ENCODE results near the gene MAU2.

The MAU2 gene

DNA sequence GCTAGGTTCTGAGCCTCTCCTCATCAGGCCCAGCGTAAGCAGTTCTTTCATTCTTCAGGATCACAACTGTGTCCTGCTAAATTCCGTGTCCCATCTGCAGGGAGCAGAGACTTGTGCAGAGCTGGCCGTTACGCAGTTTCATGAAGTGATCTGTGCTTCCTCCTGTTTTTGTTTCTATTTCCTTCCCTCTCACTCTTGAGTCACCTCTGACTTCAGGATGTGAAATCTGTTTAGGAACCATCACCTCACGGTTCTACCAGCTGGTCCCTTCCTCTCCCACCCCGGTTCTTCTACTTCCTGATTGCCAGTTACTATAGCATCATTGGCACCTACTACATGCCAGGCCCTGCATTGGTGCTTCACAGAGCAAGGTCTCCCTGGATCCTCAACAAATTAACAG lies 8.5 kb downstream of the MAU2 start:
- Histone ChIP-seq H3K36me3 (ENCODE audit: control insufficient read depth in 2 of 2, insufficient read depth in 2 of 2, low read length in 2 of 2) (peaks cover 39 to 43% of the 10 kb centered on the region in 2 donors), H3K9me3 (ENCODE audit: control insufficient read depth in 2 of 2, low read length in 2 of 2) (no peaks in the 10 kb centered on the region), H3K4me3 (ENCODE audit: low read length in 2 of 2) (no peak overlapping the region), H3K4me1 (ENCODE audit: control insufficient read depth in 2 of 2, insufficient read depth in 2 of 2, low read length in 2 of 2) (no peaks in the 10 kb centered on the region), H3K27ac (ENCODE audit: low read depth in 2 of 2, low read length in 2 of 2) (no peak overlapping the region), H3K9ac (ENCODE audit: low read depth in 1 of 2, low read length in 2 of 2) (no peak overlapping the region), H3K27me3 (ENCODE audit: control insufficient read depth in 2 of 2, insufficient read depth in 2 of 2, low read length in 2 of 2) (no peaks in the 10 kb centered on the region)

DNA sequence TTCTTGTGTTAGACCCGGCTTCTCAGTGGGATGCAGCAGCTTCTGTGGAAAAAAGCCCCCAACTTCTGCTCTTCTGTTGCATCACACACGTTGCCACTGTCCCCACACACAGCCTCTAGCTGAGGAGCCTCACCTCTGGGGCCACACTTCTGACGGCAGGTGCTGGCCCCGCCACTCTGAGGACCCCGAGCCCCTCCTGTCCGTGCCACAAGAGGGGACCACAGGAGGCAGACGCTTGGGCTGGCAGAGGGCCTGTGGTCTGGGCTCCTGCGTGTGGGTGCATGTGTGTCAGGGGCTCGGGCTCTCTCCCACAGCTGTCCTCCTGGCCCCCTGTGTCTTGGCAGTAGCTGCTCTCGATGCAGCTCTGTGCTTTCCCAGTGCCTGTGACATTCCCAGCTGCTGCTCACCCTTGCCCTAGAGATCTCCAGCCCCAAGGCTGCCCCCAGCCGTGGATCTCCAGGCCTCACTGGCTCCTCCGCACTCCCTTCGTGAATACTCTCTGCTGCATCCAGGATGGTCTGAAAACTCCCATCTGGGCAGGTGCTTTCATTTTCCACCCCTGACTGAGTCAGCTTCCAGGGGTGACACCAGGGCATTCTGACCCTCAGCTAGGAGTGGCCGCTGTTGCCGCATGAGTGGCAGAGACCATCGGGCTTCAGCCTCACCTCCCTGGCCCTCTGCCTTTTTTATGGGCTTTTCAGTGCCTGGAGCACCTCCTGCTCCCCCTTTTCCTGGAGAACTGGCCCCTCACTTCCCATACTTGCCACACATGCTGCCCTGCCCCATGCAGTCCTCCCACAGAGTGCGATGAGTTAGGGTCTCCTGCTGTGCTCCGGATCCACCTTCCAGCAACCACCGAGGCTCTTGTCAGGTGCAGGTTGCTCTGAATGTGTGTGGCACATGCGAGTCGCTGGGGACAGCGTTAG lies 13.7 kb downstream of the MAU2 start:
- no peak overlapping the region for H3K27ac ChIP-seq (ENCODE audit: low read depth in 2 of 2, low read length in 2 of 2)
- H3K9ac ChIP-seq (ENCODE audit: low read depth in 1 of 2, low read length in 2 of 2), result no peak overlapping the region
- peaks cover 57 to 73% of the 10 kb centered on the region in 2 donors for H3K36me3 ChIP-seq (ENCODE audit: control insufficient read depth in 2 of 2, insufficient read depth in 2 of 2, low read length in 2 of 2)
- no peaks in the 10 kb centered on the region for H3K4me1 ChIP-seq (ENCODE audit: control insufficient read depth in 2 of 2, insufficient read depth in 2 of 2, low read length in 2 of 2)
- no peaks in the 10 kb centered on the region for H3K9me3 ChIP-seq (ENCODE audit: control insufficient read depth in 2 of 2, low read length in 2 of 2)
- no peak overlapping the region for H3K4me3 ChIP-seq (ENCODE audit: low read length in 2 of 2)
- H3K27me3 ChIP-seq (ENCODE audit: control insufficient read depth in 2 of 2, insufficient read depth in 2 of 2, low read length in 2 of 2), result no peaks in the 10 kb centered on the region

- no peaks in the 10 kb centered on the region for H3K4me1 ChIP-seq (ENCODE audit: control insufficient read depth in 2 of 2, insufficient read depth in 2 of 2, low read length in 2 of 2)
- H3K9ac ChIP-seq (ENCODE audit: low read depth in 1 of 2, low read length in 2 of 2), result no peak overlapping the region
- H3K36me3 ChIP-seq (ENCODE audit: control insufficient read depth in 2 of 2, insufficient read depth in 2 of 2, low read length in 2 of 2), result peaks cover 54 to 69% of the 10 kb centered on the region in 2 donors
- H3K27ac ChIP-seq (ENCODE audit: low read depth in 2 of 2, low read length in 2 of 2), result no peak overlapping the region
- H3K4me3 ChIP-seq (ENCODE audit: low read length in 2 of 2), result no peak overlapping the region
- H3K9me3 ChIP-seq (ENCODE audit: control insufficient read depth in 2 of 2, low read length in 2 of 2), result no peaks in the 10 kb centered on the region
- H3K27me3 ChIP-seq (ENCODE audit: control insufficient read depth in 2 of 2, insufficient read depth in 2 of 2, low read length in 2 of 2), result no peaks in the 10 kb centered on the region
Measured at GRCh38 chr19:19334989-19335344, 14.3 kb downstream of the MAU2 start.

- H3K9ac ChIP-seq (ENCODE audit: low read depth in 1 of 2, low read length in 2 of 2), result no peak overlapping the region
- H3K9me3 ChIP-seq (ENCODE audit: control insufficient read depth in 2 of 2, low read length in 2 of 2), result no peaks in the 10 kb centered on the region
- H3K27ac ChIP-seq (ENCODE audit: low read depth in 2 of 2, low read length in 2 of 2), result no peak overlapping the region
- no peak overlapping the region for H3K4me3 ChIP-seq (ENCODE audit: low read length in 2 of 2)
- H3K4me1 ChIP-seq (ENCODE audit: control insufficient read depth in 2 of 2, insufficient read depth in 2 of 2, low read length in 2 of 2), result no peaks in the 10 kb centered on the region
- H3K36me3 ChIP-seq (ENCODE audit: control insufficient read depth in 2 of 2, insufficient read depth in 2 of 2, low read length in 2 of 2), result peaks cover 56 to 68% of the 10 kb centered on the region in 2 donors
- H3K27me3 ChIP-seq (ENCODE audit: control insufficient read depth in 2 of 2, insufficient read depth in 2 of 2, low read length in 2 of 2), result no peaks in the 10 kb centered on the region
Measured at GRCh38 chr19:19335408-19336158, 15.0 kb downstream of the MAU2 start.

DNA sequence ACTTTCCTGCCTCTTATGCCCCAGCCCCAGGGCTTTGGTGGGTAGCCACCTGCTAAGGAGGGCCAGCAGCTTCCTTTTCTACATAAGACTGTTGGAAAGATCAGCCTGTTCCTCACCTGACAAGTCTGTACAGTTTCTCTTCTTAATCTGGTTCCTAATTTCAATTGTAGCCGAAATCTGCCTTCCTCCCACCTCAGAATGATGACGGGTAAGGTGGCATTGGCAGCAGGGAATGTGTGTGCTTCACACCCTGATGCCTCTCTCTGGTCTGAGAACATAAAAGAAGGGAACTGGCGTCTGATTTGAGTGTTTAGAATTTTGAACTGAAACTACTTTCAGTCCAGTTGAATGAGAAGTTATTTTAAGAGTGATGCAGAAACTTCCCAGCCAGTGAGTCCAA lies 16.0 kb downstream of the MAU2 start:
- no peaks in the 10 kb centered on the region for H3K27me3 ChIP-seq (ENCODE audit: control insufficient read depth in 2 of 2, insufficient read depth in 2 of 2, low read length in 2 of 2)
- no peak overlapping the region for H3K27ac ChIP-seq (ENCODE audit: low read depth in 2 of 2, low read length in 2 of 2)
- H3K4me3 ChIP-seq (ENCODE audit: low read length in 2 of 2), result no peak overlapping the region
- H3K4me1 ChIP-seq (ENCODE audit: control insufficient read depth in 2 of 2, insufficient read depth in 2 of 2, low read length in 2 of 2), result no peaks in the 10 kb centered on the region
- peaks cover 63 to 70% of the 10 kb centered on the region in 2 donors for H3K36me3 ChIP-seq (ENCODE audit: control insufficient read depth in 2 of 2, insufficient read depth in 2 of 2, low read length in 2 of 2)
- H3K9me3 ChIP-seq (ENCODE audit: control insufficient read depth in 2 of 2, low read length in 2 of 2), result no peaks in the 10 kb centered on the region
- H3K9ac ChIP-seq (ENCODE audit: low read depth in 1 of 2, low read length in 2 of 2), result no peak overlapping the region

DNA sequence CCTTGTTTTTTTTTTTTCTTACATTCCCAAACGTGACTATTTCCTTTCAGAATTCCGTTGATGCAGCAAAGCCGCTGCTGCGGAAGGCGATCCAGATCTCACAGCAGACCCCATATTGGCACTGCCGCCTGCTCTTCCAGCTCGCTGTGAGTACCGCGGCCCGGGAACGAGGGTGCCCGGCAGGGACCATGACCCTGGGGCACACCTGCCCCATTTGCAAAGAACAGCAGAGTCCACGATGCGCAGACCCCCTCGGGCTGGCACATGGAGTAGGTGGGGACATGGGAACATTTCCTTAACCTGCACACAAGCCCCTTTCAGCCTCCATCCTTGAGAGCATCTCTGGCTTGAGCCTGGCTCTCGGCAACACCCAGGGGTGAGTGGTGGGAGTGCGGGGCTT lies 16.5 kb downstream of the MAU2 start:
- peaks cover 58 to 70% of the 10 kb centered on the region in 2 donors for H3K36me3 ChIP-seq (ENCODE audit: control insufficient read depth in 2 of 2, insufficient read depth in 2 of 2, low read length in 2 of 2)
- H3K27ac ChIP-seq (ENCODE audit: low read depth in 2 of 2, low read length in 2 of 2), result no peak overlapping the region
- no peak overlapping the region for H3K9ac ChIP-seq (ENCODE audit: low read depth in 1 of 2, low read length in 2 of 2)
- H3K4me3 ChIP-seq (ENCODE audit: low read length in 2 of 2), result no peak overlapping the region
- no peaks in the 10 kb centered on the region for H3K9me3 ChIP-seq (ENCODE audit: control insufficient read depth in 2 of 2, low read length in 2 of 2)
- H3K27me3 ChIP-seq (ENCODE audit: control insufficient read depth in 2 of 2, insufficient read depth in 2 of 2, low read length in 2 of 2), result no peaks in the 10 kb centered on the region
- H3K4me1 ChIP-seq (ENCODE audit: control insufficient read depth in 2 of 2, insufficient read depth in 2 of 2, low read length in 2 of 2), result no peaks in the 10 kb centered on the region

- Histone ChIP-seq H3K27me3 (ENCODE audit: control insufficient read depth in 2 of 2, insufficient read depth in 2 of 2, low read length in 2 of 2) (no peaks in the 10 kb centered on the region), H3K36me3 (ENCODE audit: control insufficient read depth in 2 of 2, insufficient read depth in 2 of 2, low read length in 2 of 2) (peaks cover 58 to 77% of the 10 kb centered on the region in 2 donors), H3K4me3 (ENCODE audit: low read length in 2 of 2) (no peak overlapping the region), H3K9ac (ENCODE audit: low read depth in 1 of 2, low read length in 2 of 2) (no peak overlapping the region), H3K27ac (ENCODE audit: low read depth in 2 of 2, low read length in 2 of 2) (no peak overlapping the region), H3K9me3 (ENCODE audit: control insufficient read depth in 2 of 2, low read length in 2 of 2) (no peaks in the 10 kb centered on the region), H3K4me1 (ENCODE audit: control insufficient read depth in 2 of 2, insufficient read depth in 2 of 2, low read length in 2 of 2) (no peaks in the 10 kb centered on the region)
Measured at GRCh38 chr19:19338082-19338481, 17.5 kb downstream of the MAU2 start.

- Histone ChIP-seq H3K9ac (ENCODE audit: low read depth in 1 of 2, low read length in 2 of 2) (no peak overlapping the region), H3K9me3 (ENCODE audit: control insufficient read depth in 2 of 2, low read length in 2 of 2) (no peaks in the 10 kb centered on the region), H3K4me1 (ENCODE audit: control insufficient read depth in 2 of 2, insufficient read depth in 2 of 2, low read length in 2 of 2) (no peaks in the 10 kb centered on the region), H3K27me3 (ENCODE audit: control insufficient read depth in 2 of 2, insufficient read depth in 2 of 2, low read length in 2 of 2) (no peaks in the 10 kb centered on the region), H3K27ac (ENCODE audit: low read depth in 2 of 2, low read length in 2 of 2) (no peak overlapping the region), H3K36me3 (ENCODE audit: control insufficient read depth in 2 of 2, insufficient read depth in 2 of 2, low read length in 2 of 2) (peaks cover 70 to 78% of the 10 kb centered on the region in 2 donors), H3K4me3 (ENCODE audit: low read length in 2 of 2) (no peak overlapping the region)
Measured at GRCh38 chr19:19341026-19341425, 20.4 kb downstream of the MAU2 start.

DNA sequence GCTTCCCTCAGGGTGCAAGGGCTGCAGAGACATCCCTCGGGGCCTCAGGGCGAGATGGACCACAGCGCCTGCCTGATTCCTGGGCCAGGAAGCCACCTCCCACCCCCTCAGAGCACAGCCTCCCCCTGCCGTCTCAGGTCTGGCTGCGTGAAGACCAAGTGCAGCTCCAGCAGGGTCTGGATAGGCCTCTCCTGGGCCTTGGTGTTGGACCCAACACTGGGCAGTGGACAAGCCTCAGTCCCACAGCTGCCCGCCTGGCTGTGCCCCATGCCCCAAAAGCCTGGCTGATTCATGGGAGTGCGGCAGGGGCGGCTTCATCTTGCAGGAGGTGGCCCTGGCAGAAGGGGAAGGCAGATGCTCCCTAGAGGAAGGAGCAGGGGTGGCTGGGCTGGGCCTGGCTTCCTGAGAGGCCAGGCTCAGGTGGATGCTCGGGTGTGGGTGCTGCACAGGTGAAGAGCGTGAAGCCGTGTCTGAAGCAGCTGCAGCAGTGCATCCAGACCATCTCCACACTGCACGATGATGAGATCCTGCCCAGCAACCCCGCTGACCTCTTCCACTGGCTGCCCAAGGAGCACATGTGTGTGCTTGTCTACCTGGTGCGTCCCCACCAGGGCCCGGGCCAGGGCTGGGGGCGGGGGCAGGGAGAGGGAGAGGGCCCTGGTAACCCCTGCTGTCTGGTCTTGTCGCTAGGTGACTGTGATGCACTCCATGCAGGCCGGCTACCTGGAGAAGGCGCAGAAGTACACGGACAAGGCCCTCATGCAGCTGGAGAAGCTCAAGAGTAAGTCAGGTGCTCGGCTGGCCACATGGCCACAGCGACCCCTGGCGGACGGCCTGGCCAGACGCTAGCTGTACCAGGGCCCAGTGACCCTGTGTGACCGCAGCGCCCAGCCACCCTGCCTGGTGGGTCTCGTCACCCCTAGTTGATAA lies 21.7 kb downstream of the MAU2 start:
- no peaks in the 10 kb centered on the region for H3K4me1 ChIP-seq (ENCODE audit: control insufficient read depth in 2 of 2, insufficient read depth in 2 of 2, low read length in 2 of 2)
- no peak overlapping the region for H3K27ac ChIP-seq (ENCODE audit: low read depth in 2 of 2, low read length in 2 of 2)
- peaks cover 70 to 78% of the 10 kb centered on the region in 2 donors for H3K36me3 ChIP-seq (ENCODE audit: control insufficient read depth in 2 of 2, insufficient read depth in 2 of 2, low read length in 2 of 2)
- no peak overlapping the region for H3K4me3 ChIP-seq (ENCODE audit: low read length in 2 of 2)
- no peak overlapping the region for H3K9ac ChIP-seq (ENCODE audit: low read depth in 1 of 2, low read length in 2 of 2)
- H3K9me3 ChIP-seq (ENCODE audit: control insufficient read depth in 2 of 2, low read length in 2 of 2), result no peaks in the 10 kb centered on the region
- H3K27me3 ChIP-seq (ENCODE audit: control insufficient read depth in 2 of 2, insufficient read depth in 2 of 2, low read length in 2 of 2), result no peaks in the 10 kb centered on the region

Data from mucosa of rectum (tissue), 2 donors.